ENCODE measurements around the gene TEKTIP1. TPM values are rescaled to one million over a fixed set of nuclear protein-coding genes. Genes with fewer than 3 reads are reported as not detected.

Gene TEKTIP1
- 1 to 10 TPM; 3.2 to 6.0 (median 3.4) TPM for total RNA-seq
- long read RNA-seq, donor 1, result 0 reads
- long read RNA-seq, donor 2, result 0 reads

- H3K4me1 ChIP-seq (ENCODE audit: low read depth), result no peaks in the 10 kb centered on the region
- no peak for DNase-seq
- no peak for TF ChIP-seq CTCF (IDR thresholded peaks at IDR 0.05)
- H3K9me3 ChIP-seq, result no peaks in the 10 kb centered on the region
- ATAC-seq, result no peak
- intact Hi-C loops (cut with DNase I, micrococcal nuclease), result no loop called here
- no peak within 1 kb of the TSS for H3K4me3 ChIP-seq
- no peaks in the 10 kb centered on the region for H3K36me3 ChIP-seq (ENCODE audit: low read depth)
Measured at GRCh38 chr19:3538965-3539755, at the start of gene TEKTIP1. TSS of gene TEKTIP1 (plus strand) at chr19:3539174. CDS start at chr19:3539178, 4 bp downstream.

- Histone ChIP-seq H3K9me3 (no peaks in the 10 kb centered on the region), H3K36me3 (ENCODE audit: low read depth) (no peaks in the 10 kb centered on the region), H3K4me1 (ENCODE audit: low read depth) (no peaks in the 10 kb centered on the region), H3K4me3 (no peak overlapping the region)
- TF ChIP-seq CTCF (IDR thresholded peaks at IDR 0.05), result no peak
- ATAC-seq (no peak), DNase-seq (no peak)
- intact Hi-C loops (cut with DNase I, micrococcal nuclease), result no loop called here
Measured at GRCh38 chr19:3491396-3492119, 47.4 kb upstream of the TEKTIP1 start.

GRCh38 chr19:3492131-3492839, 46.7 kb upstream of the TEKTIP1 start:
- intact Hi-C loops (cut with DNase I, micrococcal nuclease), result no loop called here
- no peaks in the 10 kb centered on the region for H3K9me3 ChIP-seq
- ATAC-seq (no peak), DNase-seq (no peak)
- H3K4me1 ChIP-seq (ENCODE audit: low read depth), result no peaks in the 10 kb centered on the region
- H3K4me3 ChIP-seq, result no peak overlapping the region
- no peaks in the 10 kb centered on the region for H3K36me3 ChIP-seq (ENCODE audit: low read depth)
- TF ChIP-seq CTCF (IDR thresholded peaks at IDR 0.05), result no peak

GRCh38 chr19:3492919-3493318, 46.1 kb upstream of the TEKTIP1 start:
- no peak for ATAC-seq
- no peaks in the 10 kb centered on the region for H3K4me1 ChIP-seq (ENCODE audit: low read depth)
- TF ChIP-seq CTCF (IDR thresholded peaks at IDR 0.05), result no peak
- H3K36me3 ChIP-seq (ENCODE audit: low read depth), result no peaks in the 10 kb centered on the region
- intact Hi-C loops (cut with DNase I, micrococcal nuclease), result no loop called here
- DNase-seq, result no peak
- H3K9me3 ChIP-seq, result no peaks in the 10 kb centered on the region
- no peak overlapping the region for H3K4me3 ChIP-seq

- no peak for ATAC-seq
- no peaks in the 10 kb centered on the region for H3K36me3 ChIP-seq (ENCODE audit: low read depth)
- intact Hi-C loops (cut with DNase I, micrococcal nuclease), result no loop called here
Measured at GRCh38 chr19:3493651-3494050, 45.3 kb upstream of the TEKTIP1 start.

More at GRCh38 chr19:3493651-3494050, 45.3 kb upstream of the TEKTIP1 start:
- no peak for DNase-seq
- H3K9me3 ChIP-seq, result no peaks in the 10 kb centered on the region
- H3K4me3 ChIP-seq, result no peak overlapping the region
- H3K4me1 ChIP-seq (ENCODE audit: low read depth), result no peaks in the 10 kb centered on the region
- TF ChIP-seq CTCF (IDR thresholded peaks at IDR 0.05), result no peak
